Measurements from ENCODE around the gene TMEM164.
"Not testable (repeated sequence)": the region's sequence is repeated elsewhere in the genome, so short reads cannot be mapped to it uniquely, and the experiment has no call there.

Gene TMEM164

DNA sequence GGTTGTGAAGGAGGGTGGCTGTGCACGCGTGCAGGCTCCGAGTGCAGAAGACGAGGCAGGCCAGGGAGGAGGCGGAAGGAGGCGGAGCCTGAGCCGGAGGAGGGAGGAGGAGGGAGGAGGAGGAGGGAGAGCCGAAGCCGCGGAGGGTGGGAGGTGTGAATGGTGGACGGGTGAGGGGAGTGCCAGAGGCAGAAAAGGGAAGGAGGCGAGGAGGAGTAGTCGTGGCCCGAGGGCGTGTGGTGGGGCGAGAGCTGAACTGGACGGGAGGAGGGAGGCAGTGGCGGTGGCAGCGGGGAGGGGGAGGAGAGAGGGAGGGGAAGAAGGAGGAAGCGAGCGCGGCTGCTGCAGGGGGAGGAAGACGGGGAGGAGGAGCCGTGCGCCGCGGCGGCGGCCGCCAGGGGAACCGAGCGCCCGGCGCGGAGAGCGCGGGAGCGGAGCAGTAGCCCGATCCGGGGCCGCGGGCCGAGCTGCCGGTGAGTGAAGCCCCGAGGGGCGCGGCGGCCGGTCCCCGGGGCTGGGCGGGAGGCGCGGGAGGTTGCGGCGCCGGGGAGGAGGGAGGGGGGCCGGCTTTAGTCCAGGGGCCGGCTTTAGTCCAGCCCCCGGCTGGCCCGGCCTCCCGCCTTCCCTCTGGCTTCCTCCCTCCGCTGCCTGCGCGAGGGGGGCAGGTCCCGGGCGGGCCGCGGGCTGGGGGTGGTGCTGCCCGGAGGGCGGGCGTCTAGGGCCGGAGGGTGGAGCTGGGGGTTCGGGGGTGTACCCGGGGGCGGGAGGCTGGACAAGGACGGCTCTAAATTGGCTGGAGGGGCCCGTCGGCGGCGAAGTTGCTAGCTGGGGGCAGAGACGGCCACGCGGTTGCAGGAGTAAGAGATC lies at the start of gene TMEM164:
Gene TMEM164 (plus strand): TSS at position 815 of the 867 bp plus-strand sequence. CDS start 661 bp downstream, outside the sequence.
- DNase-seq: peak; percentile 76

DNA sequence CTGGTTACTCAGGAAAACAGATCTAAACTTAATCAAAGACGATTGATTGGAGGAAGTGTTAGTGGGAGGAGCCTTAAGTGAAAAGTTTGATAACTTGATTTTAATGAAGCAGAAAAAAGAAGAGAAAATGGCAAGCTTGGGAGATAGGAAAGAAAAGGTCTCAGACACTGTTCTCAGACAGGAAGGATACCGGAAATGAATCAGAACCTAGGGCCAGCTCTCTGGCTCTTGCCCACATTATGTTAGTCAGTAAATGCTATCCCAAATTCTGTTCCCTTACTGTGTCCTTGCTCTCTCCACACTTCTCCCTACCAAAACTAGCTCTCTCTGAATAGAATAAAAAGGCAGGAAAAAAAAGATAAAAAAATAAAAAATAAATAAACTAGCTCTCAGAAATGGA lies 48.6 kb upstream of the TMEM164 start:
- no peak for DNase-seq

DNA sequence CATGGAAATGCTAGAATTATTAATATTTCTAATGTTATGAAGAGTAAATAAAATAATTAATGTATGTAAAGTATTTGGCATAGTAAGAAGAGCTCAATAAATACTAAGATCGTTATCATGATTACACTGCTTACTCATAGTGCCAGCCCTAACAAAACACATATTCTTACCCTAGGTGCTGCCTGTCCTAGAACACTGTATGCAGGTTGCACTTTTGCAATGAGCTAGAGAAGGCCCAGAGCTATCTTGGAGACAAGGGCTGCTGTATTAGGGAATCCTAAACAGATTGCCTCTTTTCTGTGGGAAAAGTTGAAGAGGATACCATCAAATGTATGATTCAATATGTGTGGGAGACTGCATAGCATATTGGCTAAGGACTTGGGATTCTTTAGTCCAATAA lies 48.0 kb upstream of the TMEM164 start:
- no peak for DNase-seq

DNA sequence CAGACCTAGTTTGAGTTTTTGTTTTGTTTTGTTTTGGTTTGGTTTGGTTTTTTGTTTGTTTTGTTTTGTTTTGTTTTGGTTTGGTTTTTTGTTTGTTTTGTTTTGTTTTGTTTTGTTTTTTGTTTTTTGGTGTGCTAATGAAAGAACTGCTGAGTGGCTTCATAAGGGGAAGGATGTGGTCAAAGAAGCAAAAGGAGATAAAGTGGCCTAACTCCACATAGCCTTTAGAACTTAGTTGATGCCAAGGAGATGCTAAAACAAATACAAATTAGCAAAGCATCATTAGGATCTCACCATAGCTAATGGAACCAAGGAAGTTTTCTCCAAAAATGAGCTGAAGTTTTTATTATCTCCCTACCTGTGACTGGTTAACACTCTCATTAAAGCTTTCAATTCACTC lies 44.6 kb upstream of the TMEM164 start:
- no peak for DNase-seq

DNA sequence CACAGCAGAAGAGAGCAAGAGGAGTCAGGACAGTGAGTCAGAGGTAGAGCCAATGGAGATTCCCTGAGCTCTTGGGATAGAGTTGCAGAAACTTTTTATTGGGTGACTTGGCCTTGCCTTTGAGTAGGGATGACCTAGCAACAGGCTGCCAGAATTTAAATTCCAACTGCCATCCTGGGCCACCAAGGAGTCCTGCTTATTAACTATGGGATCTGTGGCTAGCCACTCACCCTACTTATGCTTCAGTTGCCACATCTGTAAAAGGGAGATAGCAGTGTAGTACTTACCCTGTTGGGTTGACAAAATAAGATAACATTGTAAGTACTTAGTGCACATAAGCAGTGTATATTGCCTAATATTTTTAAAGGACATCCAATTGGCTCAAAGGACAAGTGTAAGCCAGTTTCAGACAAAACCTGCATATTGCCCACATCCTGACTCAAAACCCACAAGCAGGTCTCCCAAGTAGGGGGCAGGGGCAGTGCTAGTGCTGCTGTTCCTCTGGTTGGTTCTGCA lies 43.5 kb upstream of the TMEM164 start:
- DNase-seq: no peak

DNA sequence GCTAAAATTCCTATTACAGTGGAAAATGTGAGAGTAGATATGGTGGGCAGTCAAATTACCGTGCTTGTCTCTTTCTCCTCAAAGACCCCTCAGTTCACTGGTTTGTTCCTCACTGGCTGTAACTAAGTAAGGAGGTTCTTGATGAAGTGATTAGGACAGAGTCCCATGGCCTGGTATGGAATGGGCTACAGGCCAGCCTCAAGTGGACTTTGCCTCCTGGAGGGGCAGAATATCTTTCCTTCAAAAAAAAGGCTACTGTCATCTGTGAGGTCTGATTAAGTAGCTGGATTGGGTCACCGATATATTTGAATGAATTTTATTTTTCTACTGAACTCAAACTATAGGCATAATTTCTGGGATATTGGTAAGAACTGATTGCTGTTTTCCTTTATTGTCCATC lies 38.5 kb upstream of the TMEM164 start:
- no peak for DNase-seq

DNA sequence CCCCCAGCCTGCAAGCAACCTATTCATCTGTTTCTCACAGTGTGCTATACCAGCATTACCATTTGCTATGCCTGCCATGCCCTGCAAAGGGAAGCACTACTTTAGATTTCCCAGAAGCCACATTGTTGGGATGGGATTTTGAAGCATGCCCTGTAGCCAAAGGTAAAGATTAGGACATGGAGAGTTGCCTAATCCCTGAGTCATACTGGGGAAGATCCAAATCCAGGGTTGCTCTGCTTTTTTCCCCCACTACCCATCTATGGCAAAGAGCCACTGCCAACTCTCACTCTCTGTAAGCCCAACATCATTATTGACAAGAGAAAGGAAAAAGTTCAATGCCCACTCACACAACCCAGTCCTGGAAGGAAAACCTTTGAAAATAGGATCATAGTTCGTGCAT lies 36.7 kb upstream of the TMEM164 start:
- no peak for DNase-seq

DNA sequence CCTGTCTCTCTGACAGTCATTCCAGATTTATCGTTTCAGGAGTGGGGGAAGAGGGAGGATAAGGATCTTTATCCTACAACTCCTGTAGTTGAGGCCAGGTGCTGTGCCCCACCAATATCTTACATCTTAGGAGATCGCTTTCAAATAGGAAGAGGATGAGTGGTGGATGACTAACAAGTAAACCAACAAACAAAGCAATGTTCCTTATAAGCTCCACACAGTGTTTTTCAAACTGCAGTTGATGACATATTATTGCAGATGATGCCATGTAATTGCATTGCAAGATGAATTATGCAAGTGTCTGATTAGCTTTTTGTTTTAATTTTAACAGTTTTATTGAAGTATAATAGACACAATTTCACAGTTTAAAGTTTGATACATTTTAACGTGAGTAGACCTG lies 35.8 kb upstream of the TMEM164 start:
- DNase-seq: no peak

DNA sequence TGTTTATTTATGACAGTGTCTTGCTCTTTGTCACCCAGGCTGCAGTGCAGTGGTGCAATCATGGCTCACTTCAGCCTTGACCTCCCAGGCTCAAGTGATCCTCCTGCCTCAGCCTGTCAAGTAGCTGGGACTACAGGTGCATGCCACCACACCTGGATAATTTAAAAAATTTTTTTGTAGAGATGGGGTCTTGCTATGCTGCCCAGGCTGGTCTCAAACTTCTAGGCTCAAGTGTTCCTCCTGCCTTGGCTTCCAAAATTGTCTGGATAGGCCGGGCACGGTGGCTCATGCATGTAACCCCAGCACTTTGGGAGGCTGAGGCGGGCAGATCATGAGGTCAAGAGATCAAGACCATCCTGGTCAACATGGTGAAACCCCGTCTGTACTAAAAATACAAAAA lies 32.1 kb upstream of the TMEM164 start:
- DNase-seq: not testable (repeated sequence)

DNA sequence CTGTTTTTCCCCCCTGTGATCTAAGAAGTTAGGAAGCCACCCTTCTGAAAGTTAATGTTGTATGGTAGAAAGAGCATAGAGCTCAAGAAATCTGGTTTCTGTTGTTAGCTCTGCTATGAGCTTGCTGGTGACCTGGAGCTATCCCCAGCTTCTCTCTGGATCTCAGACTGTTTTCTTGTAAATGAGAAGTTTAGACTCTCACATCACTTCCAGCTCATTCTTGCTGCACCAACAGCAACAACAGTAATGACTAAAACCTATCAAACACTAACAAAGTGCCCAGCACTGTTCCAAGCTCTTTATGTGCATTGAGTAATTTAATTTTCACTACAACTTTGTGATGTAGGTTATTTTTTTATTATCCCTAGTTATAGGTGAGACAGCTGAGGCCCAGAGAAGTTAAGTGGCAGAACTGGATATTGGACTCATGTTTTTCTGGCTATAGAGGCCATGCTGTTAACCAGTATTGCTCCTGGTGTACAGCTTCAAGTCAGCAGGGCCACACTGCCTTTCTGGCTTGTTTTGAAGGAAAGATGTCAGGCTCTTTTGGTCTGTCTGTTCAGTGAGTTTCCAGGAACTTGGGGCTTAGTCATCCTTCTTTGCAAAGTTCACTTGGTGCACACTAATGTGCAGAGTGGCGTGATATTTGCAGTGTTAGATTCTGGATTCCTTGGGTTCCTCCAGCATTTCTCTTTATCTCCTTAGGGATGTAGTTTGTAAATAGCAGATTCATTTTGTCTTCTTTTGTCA lies 27.8 kb upstream of the TMEM164 start:
- DNase-seq: no peak

DNA sequence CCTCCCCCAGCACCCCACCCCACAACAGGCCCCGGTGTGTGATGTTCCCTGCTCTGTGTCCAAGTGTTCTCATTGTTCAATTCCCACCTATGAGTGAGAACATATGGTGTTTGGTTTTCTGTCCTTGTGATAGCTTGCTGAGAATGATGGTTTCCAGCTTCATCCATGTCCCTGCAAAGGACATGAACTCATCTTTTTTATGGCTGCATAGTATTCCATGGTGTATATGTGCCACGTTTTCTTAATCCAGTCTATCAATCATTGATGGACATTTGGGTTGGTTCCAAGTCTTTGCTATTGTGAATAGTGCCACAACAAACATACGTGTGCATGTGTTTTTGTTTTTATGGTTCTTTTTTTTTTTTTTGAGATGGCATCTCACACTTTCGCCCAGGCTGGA lies 17.7 kb upstream of the TMEM164 start:
- DNase-seq: not testable (repeated sequence)

DNA sequence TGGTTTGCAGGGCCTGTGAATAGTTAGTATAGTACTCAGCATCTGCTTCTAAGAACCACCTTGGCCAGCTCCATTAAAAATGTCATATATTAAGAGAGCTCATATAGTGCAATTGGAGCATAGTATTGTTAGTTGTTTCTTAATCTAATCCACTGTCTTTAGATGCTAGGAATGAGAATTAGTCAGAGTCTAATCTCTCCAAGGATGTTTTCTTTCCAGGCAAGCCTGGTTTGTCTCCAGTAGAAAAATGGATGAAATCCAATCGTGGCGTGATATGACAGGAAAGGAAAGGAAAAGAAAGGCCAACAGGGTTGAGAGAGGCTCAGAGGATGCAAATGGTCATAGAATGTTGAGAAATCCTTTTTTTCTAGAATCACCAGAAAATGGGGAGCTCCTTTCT lies 15.0 kb upstream of the TMEM164 start:
- DNase-seq: no peak

DNA sequence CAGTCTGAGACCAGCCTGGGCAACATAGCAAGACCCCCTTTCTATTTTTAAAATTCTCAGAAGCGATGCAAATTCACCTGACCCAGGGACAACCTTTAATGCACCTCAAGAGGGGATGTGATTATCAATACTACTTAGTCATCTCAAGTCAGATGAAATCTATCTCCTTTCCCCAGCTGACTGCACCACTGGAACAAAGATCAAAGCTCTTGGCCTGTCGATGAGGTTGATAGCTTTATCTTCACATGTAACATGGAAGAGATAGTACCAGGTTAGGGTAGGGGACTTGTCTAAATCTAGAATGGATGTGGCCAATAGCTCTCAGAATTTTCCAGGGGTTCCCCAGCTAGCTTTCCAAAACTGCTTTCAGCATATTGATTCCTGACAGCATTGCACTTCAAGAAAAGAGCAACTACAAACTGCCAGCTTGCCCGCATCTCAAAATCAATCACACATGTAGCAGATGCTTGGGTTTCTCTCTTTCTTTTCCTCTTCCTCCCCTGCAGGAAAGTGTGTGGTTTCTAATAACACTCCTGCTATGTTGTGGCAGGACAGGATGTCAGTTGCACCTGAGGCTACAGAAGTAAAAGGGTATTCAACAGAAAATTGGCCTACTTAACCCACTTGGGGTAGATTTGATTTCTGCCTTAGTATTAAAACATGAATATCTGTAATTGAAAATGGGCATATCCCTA lies 12.2 kb upstream of the TMEM164 start:
- no peak for DNase-seq

DNA sequence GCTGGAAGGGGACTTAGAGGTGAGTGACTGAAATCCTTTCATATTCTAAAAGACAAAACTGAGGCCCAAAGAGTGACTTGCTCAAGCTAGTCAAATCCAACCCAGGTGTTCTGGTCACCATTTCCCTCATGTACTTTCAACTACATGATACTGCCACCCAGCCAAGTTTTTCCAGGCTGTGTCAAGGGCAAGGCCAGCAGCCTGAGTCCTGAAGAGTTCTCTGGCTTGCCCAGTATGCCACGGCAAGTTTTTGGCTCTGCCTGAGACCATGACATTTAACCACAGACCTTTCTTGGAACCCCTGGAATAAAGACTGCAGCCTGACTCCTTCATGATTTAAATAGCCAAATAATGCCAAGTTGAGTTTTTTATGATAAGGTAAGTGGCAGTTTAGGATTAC lies 10.7 kb upstream of the TMEM164 start:
- no peak for DNase-seq

DNA sequence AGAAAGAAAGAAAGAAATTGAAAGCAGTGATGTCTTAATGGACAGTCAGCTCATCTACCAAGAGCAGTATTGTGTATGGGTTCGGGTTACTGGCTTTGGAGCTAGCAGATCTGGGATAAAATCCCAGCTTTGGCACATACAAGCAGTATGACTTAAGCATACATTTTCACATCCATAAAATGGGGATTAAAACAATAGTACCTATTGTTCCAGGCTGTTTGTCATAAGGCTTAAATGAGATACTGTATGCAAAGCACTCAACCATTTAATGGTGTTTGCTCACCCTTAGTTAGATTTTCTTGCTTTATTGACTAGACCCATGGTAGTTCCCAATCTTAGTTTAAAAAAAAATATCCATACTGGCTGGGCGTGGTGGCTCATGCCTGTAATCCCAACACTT lies 7.8 kb upstream of the TMEM164 start:
- no peak for DNase-seq

DNA sequence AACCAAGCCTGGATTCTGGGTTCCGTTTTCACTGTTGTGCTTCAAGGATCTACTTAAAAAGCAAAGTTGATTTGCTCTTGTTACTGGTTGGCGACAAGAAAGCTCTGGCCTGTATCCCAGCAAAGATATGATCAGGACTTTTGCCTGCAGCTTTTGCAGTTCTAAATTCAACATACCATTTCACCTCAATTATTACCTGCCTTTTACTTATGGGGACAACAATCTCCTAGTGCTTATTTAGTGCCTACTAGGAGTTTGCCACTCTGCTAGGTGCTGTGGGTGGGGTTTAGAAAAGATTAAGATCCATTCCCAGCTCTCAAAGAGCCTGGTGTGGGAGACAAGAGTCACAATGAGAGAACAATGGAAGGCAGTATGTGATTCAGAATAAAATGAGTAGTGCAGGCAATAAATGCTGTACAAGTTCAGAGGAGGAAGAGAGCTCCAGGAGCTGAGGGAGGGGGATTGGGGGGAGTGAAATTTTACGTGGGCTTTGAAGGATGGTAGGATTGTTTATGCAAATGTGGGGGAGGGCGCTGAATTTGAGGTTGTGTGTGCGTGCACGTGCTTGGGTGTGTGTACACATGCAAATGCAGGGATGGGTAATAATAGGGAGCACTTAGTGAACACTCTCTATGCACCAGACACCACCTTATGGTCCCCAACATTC lies 5.0 kb upstream of the TMEM164 start:
- no peak for DNase-seq

DNA sequence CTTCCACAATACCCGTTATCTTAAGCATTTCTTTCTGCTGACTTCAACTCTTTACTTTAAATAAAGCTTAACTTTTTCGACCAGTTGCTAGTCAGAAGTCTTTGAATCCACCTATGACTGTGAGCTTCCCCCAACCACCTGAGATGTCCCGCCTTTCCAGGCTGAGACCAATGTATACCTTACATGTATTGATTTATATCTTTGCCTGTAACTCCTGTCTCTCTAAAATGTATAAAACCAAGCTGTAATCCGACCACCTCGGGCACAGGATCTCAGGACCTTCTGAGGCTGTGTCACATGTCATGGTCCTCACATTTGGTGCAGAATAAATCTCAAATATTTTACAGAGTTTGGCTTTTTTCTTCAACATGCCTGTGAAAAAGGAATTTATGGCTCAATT lies 2.9 kb upstream of the TMEM164 start:
- DNase-seq: no peak

DNA sequence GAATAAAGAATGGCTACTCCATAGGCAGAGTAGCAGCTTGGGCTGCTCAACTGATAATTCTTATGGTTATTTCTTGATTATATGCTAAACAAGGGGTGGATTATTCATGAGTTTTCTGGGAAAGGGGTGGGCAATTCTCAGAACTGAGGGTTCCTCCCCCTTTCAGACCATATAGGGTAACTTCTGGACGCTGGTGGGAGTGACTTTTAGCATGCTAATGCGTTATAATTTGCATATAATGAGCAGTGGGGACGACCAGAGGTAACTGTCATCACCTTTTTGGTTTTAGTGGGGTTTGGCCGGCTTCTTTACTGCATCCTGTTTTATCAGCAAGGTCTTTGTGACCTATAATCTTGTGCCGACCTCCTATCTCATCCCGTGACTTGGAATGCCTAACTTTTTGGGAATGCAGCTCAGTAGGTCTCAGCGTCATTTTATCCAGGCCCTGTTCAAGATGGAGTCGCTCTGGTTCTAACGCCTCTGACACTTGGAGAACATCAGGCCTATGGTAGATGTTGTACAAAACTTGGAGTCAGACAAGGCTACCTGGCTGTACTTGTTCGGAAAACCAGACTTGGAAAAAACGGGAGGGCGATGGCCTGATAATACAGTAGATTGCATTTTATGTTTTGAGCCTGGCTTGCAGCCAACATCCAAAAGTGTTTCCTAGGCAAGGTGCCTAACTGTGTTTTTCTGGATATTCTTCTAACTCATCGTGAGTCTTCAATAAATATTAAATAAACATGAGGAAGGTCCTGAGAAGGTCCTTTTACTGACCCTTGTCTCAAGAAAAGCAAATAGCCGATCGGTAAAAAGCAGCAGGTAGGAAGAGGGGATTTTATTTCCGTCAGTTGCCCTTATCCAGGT lies 1.8 kb upstream of the TMEM164 start:
- DNase-seq: no peak

DNA sequence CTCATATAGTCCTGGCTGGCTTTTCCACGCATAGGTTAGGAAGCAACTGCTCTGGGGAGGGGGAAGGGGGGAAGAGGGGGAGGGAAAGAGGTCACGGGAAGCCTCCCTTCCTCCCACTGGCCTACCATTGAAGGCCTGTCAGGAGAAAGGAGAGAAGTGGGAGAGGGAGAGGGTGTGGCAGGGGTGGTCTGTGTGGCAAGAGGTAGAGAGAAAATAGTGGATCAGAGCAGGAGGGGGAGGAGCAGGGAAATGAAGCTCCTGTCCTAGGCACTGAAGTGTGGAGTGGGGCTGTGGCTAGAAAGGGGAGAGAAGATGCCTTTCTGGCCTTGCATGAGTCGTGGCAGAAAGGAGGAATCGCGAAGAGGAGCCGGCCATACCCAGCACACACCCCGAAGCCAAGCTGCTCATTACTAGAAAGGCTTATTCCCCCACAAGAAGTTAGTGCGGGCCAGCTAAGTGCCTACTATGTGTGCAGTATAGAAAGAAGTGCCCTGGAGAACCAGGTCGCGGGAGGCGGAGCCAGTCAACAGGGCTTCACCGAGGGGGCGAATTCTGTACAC lies 1.1 kb upstream of the TMEM164 start:
- no peak for DNase-seq

DNA sequence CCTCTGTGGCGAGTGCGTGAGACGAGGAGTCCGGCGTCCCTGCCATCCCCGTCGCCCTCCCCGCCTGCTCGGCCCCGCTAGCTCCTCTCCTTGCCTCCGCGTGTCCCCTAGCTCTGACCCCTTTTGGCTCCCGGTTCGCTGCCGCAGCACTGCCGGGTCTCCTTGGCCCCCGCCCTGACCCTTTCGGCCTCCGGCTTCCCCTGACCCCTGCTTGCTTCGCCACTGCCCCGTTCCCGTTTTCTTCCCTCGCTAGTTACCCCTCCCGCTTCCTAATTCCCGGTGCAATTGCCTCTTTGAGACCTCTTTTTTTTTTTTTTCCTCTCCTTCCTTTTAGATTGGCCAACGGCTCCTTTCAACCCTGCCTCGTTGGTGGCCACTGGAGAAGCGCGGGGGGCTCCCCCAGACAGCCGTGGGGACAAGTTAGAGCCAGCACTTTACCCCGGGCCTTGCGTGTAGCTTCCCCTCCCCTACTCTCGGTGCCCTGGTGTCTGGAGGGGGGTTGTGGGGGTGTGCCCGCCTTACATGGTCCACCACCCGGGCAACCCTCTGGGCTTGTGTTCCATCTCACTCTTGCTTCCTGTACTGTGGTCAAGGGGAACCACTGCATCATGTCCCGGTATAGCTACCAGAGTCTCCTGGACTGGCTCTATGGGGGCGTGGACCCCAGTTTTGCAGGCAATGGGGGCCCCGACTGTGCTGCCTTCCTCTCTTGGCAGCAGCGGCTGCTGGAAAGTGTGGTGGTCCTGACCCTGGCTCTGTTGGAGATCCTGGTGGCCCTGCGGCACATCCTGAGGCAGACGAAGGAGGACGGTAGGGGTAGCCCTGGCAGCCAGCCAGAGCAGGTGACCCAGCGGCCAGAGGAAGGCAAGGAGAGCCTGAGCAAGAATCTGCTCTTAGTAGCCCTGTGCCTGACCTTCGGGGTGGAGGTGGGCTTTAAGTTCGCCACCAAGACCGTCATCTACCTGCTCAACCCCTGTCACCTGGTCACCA lies 548 bp downstream of the TMEM164 start:
- no peak for DNase-seq

All from activated effector memory CD4-positive, alpha-beta T cell treated with Interleukin-2 at 50 U/mL for 16 hours (primary cell).